HepG2 (cell line): Measurements from ENCODE around the gene SALL4. TPM values are rescaled to one million over a fixed set of nuclear protein-coding genes. Genes with fewer than 3 reads are reported as not detected.

Source experiments
- ATAC-seq: fragments of 200-7000 bp; cut with Tn5 transposase; 3 replicates; pipeline ENCODE4 v1.9.1; 2020; ENCODE audit warnings: mild to moderate bottlenecking, moderate library complexity
- BruUV-seq: library from RNA; stranded (reverse); fragments of 400-500 nt; replicated peaks from 2 replicates; lab custom pipeline; 2021; lab: Mats Ljungman, UMichigan
- CTCF ChIA-PET: fragments of 300-600 bp; formaldehyde crosslinking; extraction: SDS; loops from one replicate; lab custom pipeline; 2021; ENCODE audit warnings: low total read pairs, inconsistent platforms, low intra/inter-chr PET ratio; lab: Yijun Ruan, JAX
- POLR2A ChIA-PET: fragments of 350-600 bp; sonication (Branson Sonifier 250); formaldehyde crosslinking; loops from one replicate; lab custom pipeline; 2020; ENCODE audit warnings: antibody characterized with exemption, inconsistent platforms; lab: Yijun Ruan, JAX
- DNase-seq: peaks from one replicate; pipeline ENCODE4 v3.0.0-alpha.2; 2015; ENCODE audit warnings: low spot score
- FAIRE-seq: peaks from 3 replicates; lab custom pipeline; 2011; peaks lifted over from hg19 to GRCh38; lab: Jason Lieb, UNC
- H2AFZ ChIP-seq: one replicate; pipeline ENCODE4 v1.6.1; 2011; ENCODE audit warnings: low read length, inconsistent platforms
- H3K27ac ChIP-seq: fragments of 300-600 bp; 3 replicates; pipeline ENCODE4 v1.8.0; 2011; ENCODE audit warnings: mixed run types, mild to moderate bottlenecking, mixed read lengths, low read length, inconsistent platforms; ENCODE audit not compliant: insufficient read depth; ENCODE audit errors: extremely low read length
- H3K27me3 ChIP-seq, 2 experiments: fragments of 200-600 bp in 1 of 2; 2 replicates in 1 of 2; 3 replicates in 1 of 2; pipeline versions ENCODE4 v1.6.0 to v1.8.0; 2011; ENCODE audit warnings: low read length in 2 of 2, mild to moderate bottlenecking in 2 of 2, moderate library complexity in 2 of 2, inconsistent platforms in 1 of 2; ENCODE audit not compliant: insufficient read depth in 2 of 2, control insufficient read depth in 1 of 2
- H3K36me3 ChIP-seq, 2 experiments: fragments of 200-600 bp in 1 of 2; replicated peaks in 1 of 2; 2 replicates in 1 of 2; 3 replicates in 1 of 2; pipeline versions ENCODE4 v1.5.1 to v1.8.0; 2011; ENCODE audit warnings: low read length in 2 of 2, inconsistent platforms in 1 of 2; ENCODE audit not compliant: insufficient read depth in 2 of 2, control insufficient read depth in 1 of 2
- H3K4me1 ChIP-seq: 2 replicates; pipeline ENCODE4 v1.5.1; 2012; ENCODE audit warnings: low read length, inconsistent platforms; ENCODE audit not compliant: insufficient read depth
- H3K4me2 ChIP-seq: 2 replicates; pipeline ENCODE4 v1.6.0; 2011; ENCODE audit warnings: low read depth, low read length, inconsistent platforms
- H3K4me3 ChIP-seq, 3 experiments: fragments of 200-600 bp in 1 of 3; sonication (generic), shearing (Covaris generic) in 1 of 3; replicated peaks in 1 of 3; 2 replicates each; pipeline ENCODE4 v1.5.1; 2011 to 2016; ENCODE audit warnings: low read length in 3 of 3, inconsistent platforms in 2 of 3, low read depth in 2 of 3, mild to moderate bottlenecking in 2 of 3, control low read depth in 1 of 3, mixed read lengths in 1 of 3; ENCODE audit not compliant: insufficient read depth in 1 of 3
- H3K79me2 ChIP-seq: one replicate; pipeline ENCODE4 v1.6.1; 2011; ENCODE audit warnings: low read length, inconsistent platforms; ENCODE audit not compliant: insufficient read depth
- H3K9ac ChIP-seq: 2 replicates; pipeline ENCODE4 v1.6.0; 2011; ENCODE audit warnings: mild to moderate bottlenecking, low read depth, low read length, inconsistent platforms; ENCODE audit not compliant: insufficient read depth
- H3K9me3 ChIP-seq: 2 replicates; pipeline ENCODE4 v1.5.1; 2012; ENCODE audit warnings: mild to moderate bottlenecking, low read length
- H4K20me1 ChIP-seq: 2 replicates; pipeline ENCODE4 v1.6.0; 2011; ENCODE audit warnings: inconsistent platforms, mild to moderate bottlenecking, low read length, moderate library complexity; ENCODE audit not compliant: insufficient read depth
- REL ChIP-seq: sonication (generic); formaldehyde crosslinking; conservative IDR thresholded peaks from 2 replicates; pipeline ENCODE4 v1.8.0; 2022; ENCODE audit warnings: mild to moderate bottlenecking, missing genetic modification reagents, moderate library complexity
- SMC3 ChIP-seq: IDR thresholded peaks from 2 replicates; pipeline ENCODE4 v1.6.1; 2011; ENCODE audit warnings: low read length, improper control_type of control experiment
- TBP ChIP-seq: sonication (generic); formaldehyde crosslinking; IDR thresholded peaks from 2 replicates; pipeline ENCODE4 v1.5.0; 2020; ENCODE audit warnings: missing genetic modification reagents
- WIZ ChIP-seq: sonication (generic); formaldehyde crosslinking; IDR thresholded peaks from 2 replicates; pipeline ENCODE4 v1.5.1; 2020; ENCODE audit warnings: mild to moderate bottlenecking, missing genetic modification reagents
- ZBTB39 ChIP-seq: sonication (generic); formaldehyde crosslinking; IDR thresholded peaks from 2 replicates; pipeline ENCODE4 v1.5.0; 2020; ENCODE audit warnings: missing genetic modification reagents
- ZFP62 ChIP-seq: sonication (generic); formaldehyde crosslinking; IDR thresholded peaks from 2 replicates; pipeline ENCODE4 v1.4.0; 2020; ENCODE audit warnings: missing genetic modification reagents
- ZNF672 ChIP-seq: sonication (generic); formaldehyde crosslinking; IDR thresholded peaks from 2 replicates; pipeline ENCODE4 v1.8.1; 2022; ENCODE audit warnings: missing genetic modification reagents
- ZNF788 ChIP-seq: sonication (generic); formaldehyde crosslinking; IDR thresholded peaks from 2 replicates; pipeline ENCODE4 v1.5.0; 2020; ENCODE audit warnings: mild to moderate bottlenecking, missing genetic modification reagents, borderline replicate concordance
- WGBS: methylation state at CpG from one replicate; pipeline ENCODE4 v1.1.6; 2017; ENCODE audit warnings: low lambda C conversion rate; 5-methylcytosine and 5-hydroxymethylcytosine counted together
- in situ Hi-C: cut with HindIII; loops from 2 replicates; pipeline ENCODE4 v1.10.0; 2017; ENCODE audit warnings: low pct_unique_long_range_greater_than_20kb; ENCODE audit not compliant: extremely low pct_ligation_motif_present
- intact Hi-C: fragments of 100-400 bp; cut with micrococcal nuclease; formaldehyde crosslinking; loops from one replicate; pipeline ENCODE4 v1.10.0; 2022; ENCODE audit not compliant: unreplicated experiment
- polyA plus RNA-seq, 8 experiments: library from polyadenylated mRNA; depleted of rRNA in 3 of 8; stranded (reverse) in 7 of 8; unstranded in 1 of 8; fragments of >200 nt; fragmentation: Illumina TruSeq in 4 of 8; extraction: Trizol in 4 of 8; gene quantifications; 2 replicates each; pipeline versions ENCODE4 v1.2.1 to v1.2.3, GENCODE V29; 2011 to 2016; ENCODE audit warnings: low read depth in 4 of 8, missing spikeins in 1 of 8, mixed read lengths in 1 of 8; ENCODE audit not compliant: insufficient read depth in 1 of 8
- total RNA-seq, 5 experiments: library from RNA; depleted of rRNA; stranded (reverse); fragments of >200 nt; fragmentation: Illumina TruSeq; extraction: Trizol; gene quantifications; 2 replicates each; pipeline ENCODE4 v1.2.3, GENCODE V29; 2016; ENCODE audit warnings: low read depth in 1 of 5

The SALL4 gene
- total and polyA plus RNA-seq, 2 of the 13 experiments (the other 11 are each of a cell fraction or from before 2014, with no cell fraction given), result 0.33 to 1.8 TPM

- peaks cover 62% of the 10 kb centered on the region for H3K4me1 ChIP-seq
- ChIA-PET CTCF (no interaction called here), POLR2A (interaction anchor here (1.3 kb wide), 1 partner anchor 11 kb away, joined by 5 read pairs; no protein-coding TSS in a partner anchor)
- ATAC-seq (no peak), FAIRE-seq (no peak), DNase-seq (no peak)
- in situ Hi-C loops, result loop anchor here (10.0 kb wide), 1 partner anchor 52 kb away; no protein-coding TSS in a partner anchor
- H4K20me1 ChIP-seq, result no peaks in the 10 kb centered on the region
- H3K36me3 ChIP-seq, result 0 out of 5 replicates have a peak, but pooled peaks cover 0 to 2% of the 10 kb centered on the region in 2 experiments
- intact Hi-C loops, result no loop called here
- no peak for TF ChIP-seq ZNF788 (CRISPR knock-in tag)
- no peak for TF ChIP-seq TBP (CRISPR knock-in tag)
- TF ChIP-seq ZBTB39, result no peak
- TF ChIP-seq SMC3, result no peak
- no peak for TF ChIP-seq WIZ
- no peak for TF ChIP-seq REL (CRISPR knock-in tag)
- TF ChIP-seq ZFP62, result no peak
- TF ChIP-seq ZNF672, result no peak
- BruUV-seq, result no TSS peak
- H2AFZ ChIP-seq, result no peak overlapping the region
- 88% methylated on average over 3 of the region's 3 CpGs for WGBS
- H3K9me3 ChIP-seq, result no peaks in the 10 kb centered on the region
- H3K9ac ChIP-seq, result no peak overlapping the region
- H3K4me2 ChIP-seq, result no peak overlapping the region
- no peaks in the 10 kb centered on the region for H3K27me3 ChIP-seq
- peaks cover 18% of the 10 kb centered on the region for H3K79me2 ChIP-seq
- no peak overlapping the region for H3K4me3 ChIP-seq
- no peak overlapping the region for H3K27ac ChIP-seq
Measured at GRCh38 chr20:51756653-51757052, 45.7 kb downstream of the SALL4 start.
